IPS-NIHi7 (cell line): Measurements from ENCODE around the gene COL6A2.
"Not testable (repeated sequence)": the region's sequence is repeated elsewhere in the genome, so short reads cannot be mapped to it uniquely, and the experiment has no call there.

Experiments
- DNase-seq: peaks from one replicate; pipeline ENCODE4 v3.0.0; 2012; ENCODE audit warnings: mixed read lengths; ENCODE audit errors: extremely low spot score

COL6A2 gene

GRCh38 chr21:46171996-46172862 lies 74.3 kb downstream of the COL6A2 start:
- DNase-seq = no peak

GRCh38 chr21:46172863-46173528 lies 75.1 kb downstream of the COL6A2 start:
- no peak for DNase-seq

- no peak for DNase-seq
These were observed 75.7 kb downstream of the COL6A2 start for GRCh38 chr21:46173573-46173972.

- DNase-seq = not testable (repeated sequence)
These were observed 78.7 kb downstream of the COL6A2 start for GRCh38 chr21:46176443-46177129.

- DNase-seq = no peak
These were observed 81.0 kb downstream of the COL6A2 start for GRCh38 chr21:46178961-46179360.
